IPS DF 6.9 (cell line): Measurements from ENCODE around the gene FXYD5.

ENCODE experiments used
- DNase-seq: peaks from one replicate; pipeline ENCODE4 v3.0.0-alpha.2; 2013; ENCODE audit warnings: low read depth, low spot score
- H3K27ac ChIP-seq: one replicate; pipeline ENCODE4 v1.5.1; 2013; ENCODE audit warnings: low read length, control low read depth
- H3K27me3 ChIP-seq: 2 replicates; pipeline ENCODE4 v1.6.1; 2013; ENCODE audit warnings: mild to moderate bottlenecking, low read length; ENCODE audit not compliant: control insufficient read depth, insufficient read depth
- H3K36me3 ChIP-seq: 2 replicates; pipeline ENCODE4 v1.6.1; 2013; ENCODE audit warnings: low read length; ENCODE audit not compliant: control insufficient read depth, insufficient read depth
- H3K4me1 ChIP-seq: 2 replicates; pipeline ENCODE4 v1.6.1; 2013; ENCODE audit warnings: low read length; ENCODE audit not compliant: control insufficient read depth, insufficient read depth
- H3K4me3 ChIP-seq: 2 replicates; pipeline ENCODE4 v1.5.1; 2013; ENCODE audit warnings: mild to moderate bottlenecking, low read length
- H3K9me3 ChIP-seq: 2 replicates; pipeline ENCODE4 v1.6.1; 2013; ENCODE audit warnings: low read length, inconsistent platforms; ENCODE audit not compliant: control insufficient read depth, insufficient read depth
- WGBS: extraction: QIAGEN DNeasy Blood & Tissue Kit; methylation state at CpG from one replicate; pipeline ENCODE4 v1.1.7; 2013; ENCODE audit warnings: mixed read lengths, missing lambda C conversion rate; ENCODE audit not compliant: insufficient read length, insufficient coverage; 5-methylcytosine and 5-hydroxymethylcytosine counted together

FXYD5 gene

GRCh38 chr19:35167251-35168119 lies 12.9 kb downstream of the FXYD5 start:
- no CpG with 5 or more reads among the region's 5 CpGs for WGBS
- Histone ChIP-seq H3K4me3 (no peak overlapping the region), H3K9me3 (no peaks in the 10 kb centered on the region; the same call in 1 of the 2 replicates), H3K36me3 (peaks cover 25% of the 10 kb centered on the region), H3K27ac (no peak overlapping the region), H3K4me1 (no peaks in the 10 kb centered on the region), H3K27me3 (no peaks in the 10 kb centered on the region)
- no peak for DNase-seq

GRCh38 chr19:35168196-35168595 lies 13.7 kb downstream of the FXYD5 start:
- WGBS: no CpG with 5 or more reads among the region's 3 CpGs
- DNase-seq: no peak
- no peaks in the 10 kb centered on the region; the same call in 1 of the 2 replicates for H3K9me3 ChIP-seq

GRCh38 chr19:35169221-35169995 lies 14.9 kb downstream of the FXYD5 start:
- H3K27ac ChIP-seq: no peak overlapping the region
- H3K36me3 ChIP-seq: peaks cover 18% of the 10 kb centered on the region
- DNase-seq: no peak
- WGBS: no CpG with 5 or more reads among the region's 18 CpGs
- no peaks in the 10 kb centered on the region for H3K4me1 ChIP-seq
- no peaks in the 10 kb centered on the region; the same call in 1 of the 2 replicates for H3K9me3 ChIP-seq
- H3K27me3 ChIP-seq: no peaks in the 10 kb centered on the region
- H3K4me3 ChIP-seq: no peak overlapping the region

More at GRCh38 chr19:35168196-35168595, 13.7 kb downstream of the FXYD5 start:
- H3K27me3 ChIP-seq: no peaks in the 10 kb centered on the region
- no peak overlapping the region for H3K4me3 ChIP-seq
- no peaks in the 10 kb centered on the region for H3K4me1 ChIP-seq
- H3K27ac ChIP-seq: no peak overlapping the region
- H3K36me3 ChIP-seq: peaks cover 22% of the 10 kb centered on the region

- Histone ChIP-seq H3K36me3 (peaks cover 18% of the 10 kb centered on the region), H3K4me3 (no peak overlapping the region), H3K9me3 (no peaks in the 10 kb centered on the region), H3K4me1 (no peaks in the 10 kb centered on the region), H3K27me3 (no peaks in the 10 kb centered on the region), H3K27ac (no peak overlapping the region)
- DNase-seq: no peak
- WGBS: no CpG with 5 or more reads among the region's 7 CpGs
These were observed 16.0 kb downstream of the FXYD5 start for GRCh38 chr19:35170359-35171061.

- DNase-seq: no peak
- Histone ChIP-seq H3K9me3 (no peaks in the 10 kb centered on the region), H3K4me1 (no peaks in the 10 kb centered on the region), H3K27me3 (no peaks in the 10 kb centered on the region), H3K36me3 (peaks cover 11% of the 10 kb centered on the region), H3K4me3 (no peak overlapping the region), H3K27ac (no peak overlapping the region)
- WGBS: no CpG with 5 or more reads among the region's 3 CpGs
These were observed 17.2 kb downstream of the FXYD5 start for GRCh38 chr19:35171730-35172129.

GRCh38 chr19:35174226-35174625 lies 19.7 kb downstream of the FXYD5 start:
- no peak for DNase-seq
- no peaks in the 10 kb centered on the region for H3K9me3 ChIP-seq
- no peaks in the 10 kb centered on the region for H3K4me1 ChIP-seq
- no CpG with 5 or more reads among the region's 6 CpGs for WGBS
- no peak overlapping the region for H3K4me3 ChIP-seq
- no peaks in the 10 kb centered on the region for H3K27me3 ChIP-seq
- H3K27ac ChIP-seq: no peak overlapping the region
- H3K36me3 ChIP-seq: 0 out of 2 replicates have a peak, but pooled peaks cover 5% of the 10 kb centered on the region

GRCh38 chr19:35176181-35176570 lies 21.6 kb downstream of the FXYD5 start:
- Histone ChIP-seq H3K27ac (no peak overlapping the region), H3K36me3 (no peaks in the 10 kb centered on the region), H3K27me3 (no peaks in the 10 kb centered on the region), H3K4me3 (no peak overlapping the region), H3K9me3 (no peaks in the 10 kb centered on the region), H3K4me1 (no peaks in the 10 kb centered on the region)
- WGBS: no CpG with 5 or more reads among the region's 3 CpGs
- DNase-seq: no peak

GRCh38 chr19:35177377-35178274 lies 23.1 kb downstream of the FXYD5 start:
- Histone ChIP-seq H3K27me3 (no peaks in the 10 kb centered on the region), H3K36me3 (no peaks in the 10 kb centered on the region), H3K9me3 (no peaks in the 10 kb centered on the region), H3K27ac (no peak overlapping the region), H3K4me1 (no peaks in the 10 kb centered on the region), H3K4me3 (no peak overlapping the region)
- no CpG with 5 or more reads among the region's 7 CpGs for WGBS
- DNase-seq: no peak

- no CpG with 5 or more reads among the region's 2 CpGs for WGBS
- Histone ChIP-seq H3K36me3 (no peaks in the 10 kb centered on the region), H3K4me3 (no peak overlapping the region), H3K4me1 (no peaks in the 10 kb centered on the region), H3K9me3 (no peaks in the 10 kb centered on the region), H3K27me3 (no peaks in the 10 kb centered on the region), H3K27ac (no peak overlapping the region)
- DNase-seq: no peak
These were observed 24.2 kb downstream of the FXYD5 start for GRCh38 chr19:35178701-35179100.
